K562 (cell line): Measurements from ENCODE around the gene KCTD19. TPM values are rescaled to one million over a fixed set of nuclear protein-coding genes. Genes with fewer than 3 reads are reported as not detected.

Source experiments
- CHD4 ChIP-seq: fragments of 200-600 bp; sonication (generic); IDR thresholded peaks from 3 replicates; pipeline ENCODE4 v1.6.1; 2012; ENCODE audit warnings: low read depth, mild to moderate bottlenecking, mixed read lengths, low read length, inconsistent platforms; ENCODE audit not compliant: insufficient read depth, insufficient replicate concordance, poor library complexity, severe bottlenecking
- CREM ChIP-seq: IDR thresholded peaks from 2 replicates; pipeline ENCODE4 v1.6.1; 2014; ENCODE audit warnings: antibody characterized with exemption, low read depth
- HMG20B ChIP-seq: fragments of 250-450 bp; sonication (Bioruptor Pico); IDR thresholded peaks from 2 replicates; pipeline ENCODE4 v1.5.0; 2021; ENCODE audit warnings: mild to moderate bottlenecking
- IRF2 ChIP-seq: sonication (generic); formaldehyde crosslinking; IDR thresholded peaks from 2 replicates; pipeline ENCODE4 v1.8.1; 2022; ENCODE audit warnings: mild to moderate bottlenecking, missing genetic modification reagents
- KLF6 ChIP-seq: fragments of 250-450 bp; sonication (Bioruptor Pico); IDR thresholded peaks from 2 replicates; pipeline ENCODE4 v1.4.0; 2020; ENCODE audit warnings: mild to moderate bottlenecking, moderate library complexity, borderline replicate concordance
- MCM7 ChIP-seq, 2 experiments: fragments of 450-650 bp; IDR thresholded peaks; 2 replicates each; pipeline ENCODE4 v1.6.1; 2016 to 2018
- NCOA4 ChIP-seq: fragments of 450-650 bp; IDR thresholded peaks from 2 replicates; pipeline ENCODE4 v1.6.1; 2018; ENCODE audit warnings: mild to moderate bottlenecking; ENCODE audit not compliant: partially characterized antibody
- PCBP2 ChIP-seq: fragments of 200-400 bp; formaldehyde crosslinking; IDR thresholded peaks from 2 replicates; pipeline ENCODE4 v1.6.1; 2018; ENCODE audit warnings: low read length, low read depth, mild to moderate bottlenecking, moderate library complexity; ENCODE audit not compliant: poor library complexity, severe bottlenecking
- POLR2AphosphoS5 ChIP-seq: IDR thresholded peaks from 2 replicates; pipeline ENCODE4 v1.6.1; 2011; ENCODE audit warnings: mild to moderate bottlenecking, low read depth, low read length, moderate library complexity; ENCODE audit not compliant: control insufficient read depth, insufficient read depth
- RAD51 ChIP-seq: fragments of 450-650 bp; IDR thresholded peaks from 2 replicates; pipeline ENCODE4 v1.7.1; 2016; ENCODE audit warnings: low read depth, mild to moderate bottlenecking, borderline replicate concordance
- RBM15 ChIP-seq: fragments of 200-400 bp; formaldehyde crosslinking; IDR thresholded peaks from 2 replicates; pipeline ENCODE4 v1.6.1; 2018; ENCODE audit warnings: mild to moderate bottlenecking, low read length, moderate library complexity; ENCODE audit not compliant: insufficient read depth
- SRF ChIP-seq, 2 experiments: fragments of 250-450, 450-650 bp in 1 of 2; sonication (Bioruptor Pico) in 1 of 2; sonication (generic) in 1 of 2; formaldehyde crosslinking; IDR thresholded peaks; 2 replicates each; pipeline versions ENCODE4 v1.5.0 to v1.5.1; 2020 to 2022; ENCODE audit warnings: mild to moderate bottlenecking in 1 of 2, missing genetic modification reagents in 1 of 2
- SRSF7 ChIP-seq: fragments of 200-400 bp; formaldehyde crosslinking; optimal IDR thresholded peaks from 2 replicates; pipeline ENCODE3; 2017; ENCODE audit warnings: mild to moderate bottlenecking, low read depth, low read length
- THAP12 ChIP-seq: fragments of 250-450 bp; sonication (Bioruptor Pico); IDR thresholded peaks from 2 replicates; pipeline ENCODE4 v1.9.0; 2021; ENCODE audit warnings: mild to moderate bottlenecking, inconsistent platforms
- ZNF121 ChIP-seq: sonication (generic); formaldehyde crosslinking; conservative IDR thresholded peaks from 2 replicates; pipeline ENCODE4 v1.8.0; 2022; ENCODE audit warnings: missing genetic modification reagents
- ZNF212 ChIP-seq: fragments of 450-650 bp; formaldehyde crosslinking; IDR thresholded peaks from 2 replicates; pipeline ENCODE4 v1.4.0; 2020; ENCODE audit warnings: mild to moderate bottlenecking
- ZNF263 ChIP-seq: sonication (generic); formaldehyde crosslinking; IDR thresholded peaks from 2 replicates; pipeline ENCODE4 v1.8.0; 2022; ENCODE audit warnings: mild to moderate bottlenecking, missing genetic modification reagents, borderline replicate concordance
- ZNF282 ChIP-seq: sonication (generic); formaldehyde crosslinking; IDR thresholded peaks from 2 replicates; pipeline ENCODE4 v1.8.1; 2023; ENCODE audit warnings: missing genetic modification reagents
- ZNF780A ChIP-seq: fragments of 250-450 bp; sonication (Bioruptor Pico); IDR thresholded peaks from 2 replicates; pipeline ENCODE4 v1.5.0; 2021; ENCODE audit warnings: mild to moderate bottlenecking
- polyA plus RNA-seq, 8 experiments: library from polyadenylated mRNA; depleted of rRNA in 4 of 8; stranded (reverse) in 5 of 8; unstranded in 3 of 8; fragments of >200 nt; fragmentation: Nextera tagmentation in 2 of 8; fragmentation: Illumina TruSeq in 1 of 8; extraction: Ambion mirVana in 2 of 8; extraction: Trizol in 1 of 8; gene quantifications; 2 replicates each; pipeline versions ENCODE4 v1.2.1 to v1.2.3, GENCODE V29; 2011 to 2014; ENCODE audit warnings: inconsistent platforms in 1 of 8, missing spikeins in 1 of 8
- total RNA-seq, 7 experiments: library from RNA; depleted of rRNA in 6 of 7; stranded (reverse); fragments of >200 nt in 6 of 7; fragmentation: Illumina TruSeq in 2 of 7; extraction: Trizol in 2 of 7; gene quantifications; 2 replicates each; pipeline versions ENCODE4 v1.2.1 to v1.2.3, GENCODE V29; 2011 to 2021; ENCODE audit warnings: low replicate concordance in 1 of 7
- TF ChIP-seq, protein P1 (sequence below): fragments of 250-450 bp; sonication (Bioruptor Pico); IDR thresholded peaks from 2 replicates; pipeline ENCODE4 v1.8.0; 2022; ENCODE audit warnings: moderate library complexity, mild to moderate bottlenecking, inconsistent platforms
- TF ChIP-seq, protein P2 (sequence below): sonication (generic); IDR thresholded peaks from 2 replicates; pipeline ENCODE4 v1.6.1; 2016
- TF ChIP-seq, protein P3 (sequence below): conservative IDR thresholded peaks from 2 replicates; pipeline ENCODE4 v1.6.1; 2011; ENCODE audit warnings: low read depth, mild to moderate bottlenecking, low read length; ENCODE audit not compliant: control insufficient read depth

KCTD19 gene
- total and polyA plus RNA-seq, 9 of the 15 experiments (the other 6 are each of a cell fraction or from before 2014, with no cell fraction given) = 0.03 to 0.91 (median 0.22) TPM; not detected in 2

DNA sequence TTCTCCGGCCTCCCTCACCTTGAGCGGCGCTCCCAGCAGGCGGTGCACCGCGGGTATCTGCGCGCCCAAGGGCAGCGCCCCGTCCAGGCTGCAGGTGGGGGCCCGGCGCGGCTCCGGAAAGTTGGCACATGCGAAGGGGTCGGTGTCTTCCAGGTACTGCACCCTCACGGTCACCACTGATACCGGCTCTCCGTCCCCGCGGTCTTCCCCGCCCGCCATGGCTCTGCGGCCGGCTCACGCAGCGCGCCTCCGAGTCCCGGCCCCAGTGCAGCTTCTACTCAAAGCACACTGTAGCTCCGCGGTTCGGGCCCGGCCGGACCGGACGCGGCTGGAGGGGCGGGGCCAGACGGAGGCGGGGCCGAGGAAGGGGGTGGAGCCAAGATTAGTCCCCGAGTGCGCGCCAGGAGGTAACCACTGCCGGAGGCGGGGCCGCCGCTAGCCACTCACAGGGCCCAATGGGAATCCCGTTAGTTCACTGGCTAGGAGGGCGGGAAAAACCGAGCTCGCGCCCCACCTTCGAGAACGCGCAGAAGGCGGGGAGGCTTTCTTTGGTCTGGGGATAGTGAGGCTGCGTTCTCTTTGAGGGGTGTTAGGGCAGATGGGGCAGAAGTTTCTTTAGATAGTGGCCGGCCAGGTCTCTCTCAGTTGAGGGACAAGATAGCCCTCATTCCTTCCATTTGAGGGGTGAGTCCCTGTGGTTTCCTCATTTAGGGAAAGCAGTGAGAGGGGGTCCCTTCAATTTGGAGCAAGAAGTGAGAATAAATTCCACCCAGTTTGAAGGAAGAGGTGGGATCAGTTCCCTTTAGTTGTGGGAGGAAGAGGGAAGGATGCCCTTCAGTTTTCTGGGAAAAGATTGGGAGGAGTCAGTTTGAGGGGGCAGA, 79.1 kb downstream of the KCTD19 start, which contains the start of gene FHOD1 (continued):
- TF ChIP-seq, protein P1, sequence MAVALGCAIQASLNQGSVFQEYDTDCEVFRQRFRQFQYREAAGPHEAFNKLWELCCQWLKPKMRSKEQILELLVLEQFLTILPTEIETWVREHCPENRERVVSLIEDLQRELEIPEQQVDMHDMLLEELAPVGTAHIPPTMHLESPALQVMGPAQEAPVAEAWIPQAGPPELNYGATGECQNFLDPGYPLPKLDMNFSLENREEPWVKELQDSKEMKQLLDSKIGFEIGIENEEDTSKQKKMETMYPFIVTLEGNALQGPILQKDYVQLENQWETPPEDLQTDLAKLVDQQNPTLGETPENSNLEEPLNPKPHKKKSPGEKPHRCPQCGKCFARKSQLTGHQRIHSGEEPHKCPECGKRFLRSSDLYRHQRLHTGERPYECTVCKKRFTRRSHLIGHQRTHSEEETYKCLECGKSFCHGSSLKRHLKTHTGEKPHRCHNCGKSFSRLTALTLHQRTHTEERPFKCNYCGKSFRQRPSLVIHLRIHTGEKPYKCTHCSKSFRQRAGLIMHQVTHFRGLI (CRISPR knock-in tag) = no peak
- TF ChIP-seq CHD4 (no peak), CREM (peak; percentile 47), SRSF7 (no peak), POLR2AphosphoS5 (peak; percentile 84), ZNF263 (no peak; the same call in 1 of the 2 replicates), MCM7 (IDR thresholded peaks at IDR 0.05) (no peak), RAD51 (no peak), THAP12 (CRISPR knock-in tag) (peak; percentile 56; the same call in 1 of the 2 replicates), RBM15 (no peak), KLF6 (CRISPR knock-in tag) (no peak), NCOA4 (no peak), ZNF212 (CRISPR knock-in tag) (no peak), ZNF121 (no peak), ZNF282 (CRISPR knock-in tag) (no peak), SRF (CRISPR knock-in tag; IDR thresholded peaks at IDR 0.05) (peak in 1 of 2 experiments; percentile 45; a peak in 1 of 4 replicates), ZNF780A (no peak), PCBP2 (no peak), IRF2 (CRISPR knock-in tag) (no peak), HMG20B (CRISPR knock-in tag) (no peak)
- TF ChIP-seq, protein P2, sequence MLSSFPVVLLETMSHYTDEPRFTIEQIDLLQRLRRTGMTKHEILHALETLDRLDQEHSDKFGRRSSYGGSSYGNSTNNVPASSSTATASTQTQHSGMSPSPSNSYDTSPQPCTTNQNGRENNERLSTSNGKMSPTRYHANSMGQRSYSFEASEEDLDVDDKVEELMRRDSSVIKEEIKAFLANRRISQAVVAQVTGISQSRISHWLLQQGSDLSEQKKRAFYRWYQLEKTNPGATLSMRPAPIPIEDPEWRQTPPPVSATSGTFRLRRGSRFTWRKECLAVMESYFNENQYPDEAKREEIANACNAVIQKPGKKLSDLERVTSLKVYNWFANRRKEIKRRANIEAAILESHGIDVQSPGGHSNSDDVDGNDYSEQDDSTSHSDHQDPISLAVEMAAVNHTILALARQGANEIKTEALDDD = no peak
- TF ChIP-seq, protein P3, sequence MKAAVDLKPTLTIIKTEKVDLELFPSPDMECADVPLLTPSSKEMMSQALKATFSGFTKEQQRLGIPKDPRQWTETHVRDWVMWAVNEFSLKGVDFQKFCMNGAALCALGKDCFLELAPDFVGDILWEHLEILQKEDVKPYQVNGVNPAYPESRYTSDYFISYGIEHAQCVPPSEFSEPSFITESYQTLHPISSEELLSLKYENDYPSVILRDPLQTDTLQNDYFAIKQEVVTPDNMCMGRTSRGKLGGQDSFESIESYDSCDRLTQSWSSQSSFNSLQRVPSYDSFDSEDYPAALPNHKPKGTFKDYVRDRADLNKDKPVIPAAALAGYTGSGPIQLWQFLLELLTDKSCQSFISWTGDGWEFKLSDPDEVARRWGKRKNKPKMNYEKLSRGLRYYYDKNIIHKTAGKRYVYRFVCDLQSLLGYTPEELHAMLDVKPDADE = no peak
